Naive thymus-derived CD8-positive, alpha-beta T cell (primary cell): ENCODE data around the gene SEC11A. TPM values are rescaled to one million over a fixed set of nuclear protein-coding genes. Genes with fewer than 3 reads are reported as not detected.
"Not testable (repeated sequence)": the region's sequence is repeated elsewhere in the genome, so short reads cannot be mapped to it uniquely, and the experiment has no call there.

Source experiments
- ATAC-seq, 2 donors: fragments of 150-1000 bp; cut with Tn5 transposase in 1 of 2; sonication (Bioruptor Pico), chemical (Tn5 transposase) in 1 of 2; 1 replicate in 1 of 2; 2 replicates in 1 of 2; pipeline ENCODE4 v1.10.0; 2021; ENCODE audit warnings: mild to moderate bottlenecking in 2 of 2, moderate library complexity in 2 of 2
- POLR2A ChIA-PET: fragments of 350-600 bp; sonication (Branson Sonifier 250); formaldehyde crosslinking; loops from one replicate; lab custom pipeline; 2021; ENCODE audit warnings: antibody characterized with exemption; lab: Charles Lee
- DNase-seq, 10 donors: peaks; one replicate each; pipeline versions ENCODE4 v3.0.0 to v3.0.0-alpha.2; 2020 to 2022
- H3K27ac Mint-ChIP-seq, 10 donors: one replicate each; pipeline ENCODE4 v1.8.0; 2020 to 2022; ENCODE audit warnings: mild to moderate bottlenecking in 10 of 10, mixed read lengths in 10 of 10, moderate library complexity in 4 of 10, inconsistent platforms in 1 of 10
- H3K27me3 Mint-ChIP-seq, 5 donors: one replicate each; pipeline ENCODE4 v1.8.0; 2021 to 2022; ENCODE audit warnings: mixed read lengths in 5 of 5
- H3K36me3 Mint-ChIP-seq, 3 donors: one replicate each; pipeline ENCODE4 v1.8.0; 2020 to 2022; ENCODE audit warnings: mixed read lengths in 3 of 3, mild to moderate bottlenecking in 2 of 3, inconsistent platforms in 1 of 3
- H3K4me1 Mint-ChIP-seq, 4 donors: one replicate each; pipeline ENCODE4 v1.8.0; 2021 to 2022; ENCODE audit warnings: mixed read lengths in 4 of 4
- H3K4me3 Mint-ChIP-seq, 10 donors: one replicate each; pipeline ENCODE4 v1.8.0; 2020 to 2022; ENCODE audit warnings: mild to moderate bottlenecking in 10 of 10, mixed read lengths in 10 of 10, moderate library complexity in 6 of 10, inconsistent platforms in 1 of 10
- H3K9me3 Mint-ChIP-seq, 9 donors: one replicate each; pipeline ENCODE4 v1.8.0; 2020 to 2022; ENCODE audit warnings: mixed read lengths in 9 of 9, mild to moderate bottlenecking in 3 of 9, inconsistent platforms in 1 of 9, moderate library complexity in 1 of 9
- polyA plus RNA-seq, 3 donors: library from polyadenylated mRNA; unstranded; fragments of 300-500 nt; fragmentation: Illumina TruSeq; gene quantifications; one replicate each; pipeline ENCODE4 v1.2.3, GENCODE V29; 2021
- total RNA-seq, 8 experiments: library from RNA in 2 of 8; stranded (reverse) in 2 of 8; gene quantifications; one replicate each; pipeline ENCODE4 v1.2.3 and lab custom pipeline; 2021 to 2026

SEC11A gene
- total and polyA plus RNA-seq, 5 experiments from 2014 or later: 68.3 to 128 (median 103) TPM

DNA sequence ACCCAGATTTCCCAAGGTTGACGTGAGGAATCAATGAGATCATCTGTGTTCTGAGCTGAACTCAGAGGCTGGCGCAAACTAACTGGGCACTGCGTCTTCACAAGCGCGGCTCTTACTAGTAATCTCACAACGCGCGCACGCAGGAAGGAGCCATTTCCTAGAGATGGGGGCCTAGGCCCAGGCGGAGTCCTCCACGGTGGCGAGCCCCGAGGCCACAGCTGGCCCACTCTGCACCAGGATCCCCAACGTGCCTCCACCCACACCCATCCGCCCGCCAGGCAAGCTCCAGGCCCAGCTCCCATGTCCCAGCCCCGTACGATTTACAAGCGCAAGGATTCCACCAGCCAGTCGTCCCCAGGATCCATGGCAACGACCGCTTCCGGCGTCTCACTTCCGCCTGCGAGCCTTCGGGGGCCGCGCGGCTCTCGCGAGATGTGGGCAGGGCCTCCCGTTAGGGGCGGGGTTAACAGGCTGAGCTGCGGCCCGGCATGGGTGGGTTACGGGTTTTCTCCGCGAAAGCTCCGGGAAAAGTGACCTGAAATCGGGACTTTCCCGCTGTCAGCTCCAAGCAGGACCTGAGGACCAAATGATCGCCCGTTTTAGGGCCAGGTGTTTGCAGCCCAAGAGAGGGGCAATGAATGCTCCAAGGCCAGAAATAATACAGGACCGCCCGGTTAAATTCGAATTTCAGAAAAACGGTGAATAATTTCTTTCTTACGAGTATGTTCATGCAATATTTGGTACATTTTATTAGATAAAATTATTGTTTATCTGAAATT lies 61.8 kb downstream of the SEC11A start, which contains the start of gene WDR73:
WDR73 (minus strand) TSS at position 374 of the 779 bp plus-strand sequence; CDS start at position 365, 9 bp downstream.
- POLR2A ChIA-PET: interaction anchor here (0.9 to 8.6 kb wide), 15 partner anchors 10 to 327 kb away, joined by 3 to 127 read pairs (median 11); partner anchors contain the start of genes SEC11A and ZSCAN2

GRCh38 chr15:84653584-84653909 lies 62.4 kb downstream of the SEC11A start:
- no peak for ATAC-seq
- no peak for DNase-seq
- Mint-ChIP-seq H3K27ac (peak overlapping the region; percentile 90 to 99 (median 98)), H3K4me1 (peaks cover 22 to 57% (median 43%) of the 10 kb centered on the region in 4 donors), H3K4me3 (peak overlapping the region; percentile 95 to 99 (median 98)), H3K9me3 (no peaks in the 10 kb centered on the region), H3K27me3 (no peaks in the 10 kb centered on the region), H3K36me3 (peaks cover 4 to 33% (median 7%) of the 10 kb centered on the region in 3 donors)
- POLR2A ChIA-PET: interaction anchor here (0.7 to 8.6 kb wide), 17 partner anchors 9 to 327 kb away, joined by 3 to 127 read pairs (median 10); partner anchors contain the start of genes SEC11A and ZSCAN2

More for the DNA sequence above, 61.8 kb downstream of the SEC11A start, which contains the start of gene WDR73:
- Mint-ChIP-seq H3K4me1 (peaks cover 17 to 57% (median 43%) of the 10 kb centered on the region in 4 donors), H3K36me3 (peaks cover 2 to 28% (median 5%) of the 10 kb centered on the region in 3 donors), H3K4me3 (peak within 1 kb of the TSS; percentile 95 to 99 (median 98)), H3K27ac (peak within 1 kb of the TSS; percentile 90 to 99 (median 98)), H3K27me3 (no peaks in the 10 kb centered on the region), H3K9me3 (no peaks in the 10 kb centered on the region)
- ATAC-seq (peak; percentile 71 to 79), DNase-seq (peak; percentile 94 to 98 (median 98))

- Mint-ChIP-seq H3K4me3 (peak overlapping the region in 1 of 10 donors; percentile 58), H3K27ac (peak overlapping the region in 7 of 10 donors; percentile 48 to 77 (median 59)), H3K27me3 (no peaks in the 10 kb centered on the region), H3K9me3 (no peaks in the 10 kb centered on the region), H3K4me1 (peaks cover 24 to 48% (median 32%) of the 10 kb centered on the region in 4 donors), H3K36me3 (peaks cover 7 to 70% (median 11%) of the 10 kb centered on the region in 3 donors)
- DNase-seq (no peak), ATAC-seq (no peak)
- POLR2A ChIA-PET: interaction anchor here (2.3 kb wide), 1 partner anchor 15 kb away, joined by 11 read pairs; no protein-coding TSS in a partner anchor
These were observed 66.2 kb downstream of the SEC11A start for GRCh38 chr15:84649706-84650105.

DNA sequence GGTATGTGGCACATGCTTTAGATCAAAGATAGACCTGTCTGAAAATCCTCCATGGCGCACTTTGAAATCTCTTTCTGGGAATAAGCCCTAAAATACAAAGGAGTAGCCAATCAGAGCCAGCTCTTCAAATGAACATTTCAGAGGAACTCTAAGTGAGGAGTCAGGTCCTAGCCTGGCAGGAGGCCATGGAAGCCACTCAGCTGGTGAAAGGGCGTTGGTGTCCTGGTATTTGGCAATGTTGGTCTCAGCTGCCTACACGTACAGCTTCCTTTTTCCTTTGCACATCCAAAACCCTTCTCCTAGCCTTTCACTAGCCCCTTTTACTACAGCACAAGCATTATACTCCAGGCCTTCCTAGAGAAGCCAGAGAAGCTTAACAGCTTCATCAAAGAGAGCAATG lies 67.4 kb downstream of the SEC11A start:
- Mint-ChIP-seq H3K27me3 (no peaks in the 10 kb centered on the region), H3K9me3 (no peaks in the 10 kb centered on the region), H3K36me3 (peaks cover 7 to 79% (median 12%) of the 10 kb centered on the region in 3 donors), H3K27ac (peak overlapping the region in 9 of 10 donors; percentile 15 to 75 (median 66)), H3K4me3 (no peak overlapping the region), H3K4me1 (peaks cover 21 to 42% (median 27%) of the 10 kb centered on the region in 4 donors)
- no peak for DNase-seq
- no peak for ATAC-seq
- POLR2A ChIA-PET: interaction anchor here (0.6 to 2.3 kb wide), 3 partner anchors 14 to 190 kb away, joined by 3 to 11 read pairs (median 4); no protein-coding TSS in a partner anchor

- peak overlapping the region in 8 of 10 donors; percentile 34 to 87 (median 71) for H3K27ac Mint-ChIP-seq
These were observed 68.2 kb downstream of the SEC11A start for GRCh38 chr15:84647726-84648125.

DNA sequence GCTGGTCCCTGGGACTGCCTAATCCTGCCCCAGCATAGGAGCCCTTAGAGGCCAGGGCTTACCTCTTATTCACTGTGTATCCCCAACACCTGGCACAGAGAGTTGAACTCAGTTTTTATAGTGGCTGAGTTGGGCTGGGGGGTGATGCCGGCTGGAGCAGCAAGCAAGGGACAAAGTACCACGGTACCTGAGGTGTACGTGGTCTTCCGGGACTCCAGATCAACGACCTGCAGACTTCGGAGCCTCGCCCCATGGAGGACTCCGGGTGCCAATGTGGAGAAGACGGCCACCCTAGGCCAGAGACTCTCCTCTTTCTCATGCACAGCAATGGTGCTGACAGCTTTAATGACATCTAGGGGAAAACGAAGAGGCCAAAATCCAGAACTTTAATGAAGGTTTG lies 69.9 kb downstream of the SEC11A start:
- POLR2A ChIA-PET: interaction anchor here (1.3 to 2.7 kb wide), 2 partner anchors 9 to 12 kb away, joined by 3 to 12 read pairs; no protein-coding TSS in a partner anchor
- Mint-ChIP-seq H3K27ac (peak overlapping the region in 3 of 10 donors; percentile 40 to 79 (median 71)), H3K9me3 (no peaks in the 10 kb centered on the region)

More at GRCh38 chr15:84647726-84648125, 68.2 kb downstream of the SEC11A start:
- no peaks in the 10 kb centered on the region for H3K9me3 Mint-ChIP-seq
- H3K4me3 Mint-ChIP-seq: no peak overlapping the region
- H3K27me3 Mint-ChIP-seq: no peaks in the 10 kb centered on the region
- DNase-seq (no peak), ATAC-seq (no peak)
- H3K36me3 Mint-ChIP-seq: peaks cover 12 to 87% (median 12%) of the 10 kb centered on the region in 3 donors
- POLR2A ChIA-PET: interaction anchor here (0.6 to 1.4 kb wide), 4 partner anchors 13 to 190 kb away, joined by 3 to 4 read pairs (median 3); no protein-coding TSS in a partner anchor
- H3K4me1 Mint-ChIP-seq: peaks cover 17 to 33% (median 26%) of the 10 kb centered on the region in 4 donors

GRCh38 chr15:84645496-84645895 lies 70.4 kb downstream of the SEC11A start:
- no peak overlapping the region for H3K4me3 Mint-ChIP-seq
- no peaks in the 10 kb centered on the region for H3K9me3 Mint-ChIP-seq
- H3K36me3 Mint-ChIP-seq: peaks cover 12 to 89% (median 12%) of the 10 kb centered on the region in 3 donors
- POLR2A ChIA-PET: interaction anchor here (0.8 to 2.7 kb wide), 4 partner anchors 8 to 11 kb away, joined by 3 to 12 read pairs (median 6); partner anchors contain the start of gene WDR73
- peaks cover 9 to 22% (median 16%) of the 10 kb centered on the region in 4 donors for H3K4me1 Mint-ChIP-seq
- DNase-seq: no peak
- no peak for ATAC-seq
- peak overlapping the region in 5 of 10 donors; percentile 7 to 73 (median 44) for H3K27ac Mint-ChIP-seq
- H3K27me3 Mint-ChIP-seq: no peaks in the 10 kb centered on the region

More for the DNA sequence above, 69.9 kb downstream of the SEC11A start:
- peaks cover 10 to 85% (median 12%) of the 10 kb centered on the region in 3 donors for H3K36me3 Mint-ChIP-seq
- ATAC-seq: no peak
- H3K27me3 Mint-ChIP-seq: no peaks in the 10 kb centered on the region
- no peak overlapping the region for H3K4me3 Mint-ChIP-seq
- DNase-seq: no peak
- peaks cover 7 to 21% (median 15%) of the 10 kb centered on the region in 4 donors for H3K4me1 Mint-ChIP-seq

DNA sequence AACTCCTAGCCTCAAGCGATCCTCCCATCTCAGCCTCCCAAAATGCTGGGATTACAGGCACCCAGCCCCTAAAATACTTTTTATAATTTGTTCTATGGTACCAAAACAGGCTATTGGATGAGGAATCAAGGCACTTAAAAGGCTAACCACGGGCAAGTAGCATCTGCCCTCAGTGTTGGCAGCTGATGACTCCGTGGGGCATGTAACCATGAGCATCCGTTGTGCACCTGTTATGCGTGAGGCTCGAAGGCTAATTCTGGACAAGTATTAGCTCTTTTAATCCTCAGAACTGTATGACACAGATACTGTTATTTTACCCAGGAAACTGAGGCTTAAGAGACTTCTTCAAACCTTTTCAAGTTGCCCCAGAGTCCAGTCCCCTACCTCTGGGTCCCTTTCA lies 72.1 kb downstream of the SEC11A start:
- POLR2A ChIA-PET: interaction anchor here (1.3 to 2.7 kb wide), 3 partner anchors 9 to 10 kb away, joined by 4 to 12 read pairs (median 9); partner anchors contain the start of gene WDR73
- H3K36me3 Mint-ChIP-seq: peaks cover 7 to 88% (median 8%) of the 10 kb centered on the region in 3 donors
- ATAC-seq: no peak
- H3K27me3 Mint-ChIP-seq: no peaks in the 10 kb centered on the region
- no peak for DNase-seq
- H3K9me3 Mint-ChIP-seq: no peaks in the 10 kb centered on the region
- H3K4me1 Mint-ChIP-seq: peaks cover 5 to 15% (median 12%) of the 10 kb centered on the region in 4 donors
- peak overlapping the region in 4 of 10 donors; percentile 25 to 71 (median 66) for H3K27ac Mint-ChIP-seq
- no peak overlapping the region for H3K4me3 Mint-ChIP-seq

- DNase-seq, H3K4me3 Mint-ChIP-seq, H3K9me3 Mint-ChIP-seq, ATAC-seq, H3K27me3 Mint-ChIP-seq: not testable (repeated sequence)
- POLR2A ChIA-PET: interaction anchor here (1.1 to 1.3 kb wide), 2 partner anchors 8 to 51 kb away, joined by 3 to 6 read pairs; no protein-coding TSS in a partner anchor
- Mint-ChIP-seq H3K27ac (peak overlapping the region in 4 of 10 donors; percentile 3 to 81 (median 21)), H3K4me1 (peaks cover 7 to 11% (median 8%) of the 10 kb centered on the region in 4 donors), H3K36me3 (peaks cover 7 to 88% (median 16%) of the 10 kb centered on the region in 3 donors)
These were observed 73.3 kb downstream of the SEC11A start for GRCh38 chr15:84642640-84643039.

DNA sequence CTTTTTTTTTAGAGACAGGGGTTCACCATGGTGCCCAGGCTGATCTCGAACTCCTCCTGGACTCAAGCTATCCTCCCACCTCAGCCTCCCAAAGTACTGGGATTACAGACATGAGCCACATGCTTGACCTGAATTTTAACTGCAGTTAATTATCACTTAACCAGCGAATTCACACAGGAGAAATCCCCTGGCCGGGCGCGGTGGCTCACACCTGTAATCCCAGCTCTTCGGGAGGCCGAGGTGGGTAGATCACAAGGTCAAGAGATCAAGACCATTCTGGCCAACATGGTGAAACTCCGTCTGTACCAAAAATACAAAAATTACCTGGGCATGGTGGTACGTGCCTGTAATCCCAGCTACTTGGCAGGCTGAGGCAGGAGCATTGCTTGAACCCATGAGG lies 74.1 kb downstream of the SEC11A start:
- not testable (repeated sequence) for H3K9me3 Mint-ChIP-seq, ATAC-seq, DNase-seq, H3K27me3 Mint-ChIP-seq, H3K4me3 Mint-ChIP-seq
- POLR2A ChIA-PET: interaction anchor here (0.7 to 1.6 kb wide), 4 partner anchors 8 to 1045 kb away, joined by 3 to 6 read pairs (median 5); no protein-coding TSS in a partner anchor
- H3K27ac Mint-ChIP-seq: peak overlapping the region in 2 of 10 donors; percentile 43 to 60
- peaks cover 7 to 83% (median 16%) of the 10 kb centered on the region in 3 donors for H3K36me3 Mint-ChIP-seq
- H3K4me1 Mint-ChIP-seq: peaks cover 6 to 11% (median 9%) of the 10 kb centered on the region in 4 donors

DNA sequence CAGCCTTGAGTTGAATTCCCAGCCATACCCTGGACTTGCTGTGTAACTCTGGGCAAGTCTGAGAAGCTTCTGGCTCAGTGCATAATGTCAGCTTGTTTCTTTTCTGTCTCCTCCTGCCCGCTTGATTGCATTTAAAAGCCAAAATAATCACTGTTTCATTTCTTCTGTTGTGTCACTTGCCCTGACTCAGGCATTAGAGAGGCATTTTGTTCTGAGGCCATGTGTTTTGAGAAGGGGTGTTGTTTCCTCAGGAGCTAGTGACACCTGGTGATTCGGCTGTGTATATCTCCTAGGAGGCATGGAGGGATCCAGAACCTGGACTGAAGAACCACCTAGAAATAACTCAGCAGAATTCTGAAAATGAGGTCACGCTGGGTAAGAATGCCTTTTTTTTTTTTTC lies 77.8 kb downstream of the SEC11A start:
- Mint-ChIP-seq H3K4me1 (peaks cover 14 to 39% (median 34%) of the 10 kb centered on the region in 4 donors), H3K9me3 (no peaks in the 10 kb centered on the region), H3K27me3 (no peaks in the 10 kb centered on the region), H3K27ac (peak overlapping the region in 9 of 10 donors; percentile 47 to 83 (median 66)), H3K36me3 (peaks cover 3 to 59% (median 11%) of the 10 kb centered on the region in 3 donors), H3K4me3 (peak overlapping the region in 2 of 10 donors; percentile 27 to 48)
- no peak for ATAC-seq
- POLR2A ChIA-PET: interaction anchor here (1.1 to 1.4 kb wide), 6 partner anchors 8 to 40 kb away, joined by 3 to 10 read pairs (median 3); partner anchors contain the start of genes WDR73 and ZSCAN2
- DNase-seq: no peak
